Panc1 (cell line): ENCODE results near the gene MUC5AC. TPM values are rescaled to one million over a fixed set of nuclear protein-coding genes. Genes with fewer than 3 reads are reported as not detected.

Experiments
- ATAC-seq: fragments of 200-7000 bp; cut with Tn5 transposase; 2 replicates; pipeline ENCODE4 v1.9.1; 2020; ENCODE audit warnings: mild to moderate bottlenecking, moderate library complexity
- BruUV-seq: library from RNA; stranded (reverse); fragments of 400-500 nt; replicated peaks from 2 replicates; lab custom pipeline; 2021; lab: Mats Ljungman, UMichigan
- CTCF ChIA-PET: fragments of 300-600 bp; sonication (Branson Sonifier 250); formaldehyde crosslinking; loops from one replicate; lab custom pipeline; 2022; ENCODE audit warnings: antibody characterized with exemption; lab: Charles Lee
- POLR2A ChIA-PET: fragments of 300-600 bp; sonication (Branson Sonifier 250); formaldehyde crosslinking; loops from one replicate; lab custom pipeline; 2022; ENCODE audit warnings: antibody characterized with exemption; lab: Charles Lee
- DNase-seq: peaks from one replicate; pipeline ENCODE4 v3.0.0-alpha.2; 2010; ENCODE audit warnings: low read depth, low spot score
- H3K27ac ChIP-seq: 2 replicates; pipeline ENCODE4 v1.5.1; 2011; ENCODE audit warnings: mild to moderate bottlenecking, low read length, inconsistent platforms
- H3K27me3 ChIP-seq: fragments of 200-500 bp; sonication (Bioruptor generic); 2 replicates; pipeline ENCODE4 v1.6.0; 2014; ENCODE audit warnings: low read length, inconsistent platforms; ENCODE audit not compliant: control insufficient read depth, insufficient read depth
- H3K36me3 ChIP-seq: fragments of 200-500 bp; sonication (Bioruptor generic); 2 replicates; pipeline ENCODE4 v1.5.1; 2014; ENCODE audit warnings: inconsistent platforms, mild to moderate bottlenecking, low read length, moderate library complexity; ENCODE audit not compliant: control insufficient read depth, insufficient read depth
- H3K4me1 ChIP-seq: 2 replicates; pipeline ENCODE4 v1.5.1; 2011; ENCODE audit warnings: inconsistent platforms, mild to moderate bottlenecking, low read length, moderate library complexity; ENCODE audit not compliant: control insufficient read depth, insufficient read depth
- H3K4me3 ChIP-seq, 2 experiments: 2 replicates each; pipeline ENCODE4 v1.5.1; 2011 to 2012; ENCODE audit warnings: low read depth in 2 of 2, low read length in 2 of 2, mild to moderate bottlenecking in 2 of 2, inconsistent platforms in 1 of 2, moderate library complexity in 1 of 2
- H3K9me3 ChIP-seq: fragments of 200-500 bp; sonication (Bioruptor generic); 2 replicates; pipeline ENCODE4 v1.5.1; 2014; ENCODE audit warnings: low read depth, mild to moderate bottlenecking, inconsistent platforms, low read length, moderate library complexity; ENCODE audit not compliant: control insufficient read depth, insufficient read depth
- CTCF ChIP-seq: fragments of 450-650 bp; IDR thresholded peaks from 2 replicates; pipeline ENCODE4 v1.5.1; 2017; ENCODE audit warnings: mild to moderate bottlenecking
- POLR2AphosphoS5 ChIP-seq: IDR thresholded peaks from 2 replicates; pipeline ENCODE4 v1.6.1; 2012; ENCODE audit warnings: mild to moderate bottlenecking, low read depth, low read length, moderate library complexity
- SIN3A ChIP-seq: IDR thresholded peaks from 2 replicates; pipeline ENCODE4 v1.6.1; 2012; ENCODE audit warnings: low read depth, mild to moderate bottlenecking, low read length, moderate library complexity, borderline replicate concordance; ENCODE audit not compliant: insufficient read depth
- TCF7L2 ChIP-seq: IDR thresholded peaks from 2 replicates; pipeline ENCODE4 v1.6.1; 2011; ENCODE audit warnings: mild to moderate bottlenecking, low read depth, low read length, inconsistent platforms
- in situ Hi-C: cut with HindIII; loops from 2 replicates; pipeline ENCODE4 v1.10.0; 2016; ENCODE audit warnings: low sequenced_read_pairs, low pct_unique_long_range_greater_than_20kb
- intact Hi-C: fragments of 100-400 bp; cut with micrococcal nuclease; formaldehyde crosslinking; loops from one replicate; pipeline ENCODE4 v1.10.0; 2022; ENCODE audit not compliant: unreplicated experiment
- total RNA-seq: library from RNA; stranded (reverse); gene quantifications from one replicate; pipeline ENCODE4 v1.2.1, GENCODE V29; 2021; ENCODE audit not compliant: unreplicated experiment
- TF ChIP-seq, protein P1 (sequence below), 2 experiments: IDR thresholded peaks; 2 replicates each; pipeline ENCODE4 v1.6.1; 2011 to 2012; ENCODE audit warnings: low read depth in 2 of 2, control low read depth in 1 of 2, low read length in 1 of 2, mild to moderate bottlenecking in 1 of 2, moderate library complexity in 1 of 2; ENCODE audit not compliant: insufficient read depth in 1 of 2

The MUC5AC gene
- total RNA-seq, 1 experiment from 2014 or later: 0.03 TPM

DNA sequence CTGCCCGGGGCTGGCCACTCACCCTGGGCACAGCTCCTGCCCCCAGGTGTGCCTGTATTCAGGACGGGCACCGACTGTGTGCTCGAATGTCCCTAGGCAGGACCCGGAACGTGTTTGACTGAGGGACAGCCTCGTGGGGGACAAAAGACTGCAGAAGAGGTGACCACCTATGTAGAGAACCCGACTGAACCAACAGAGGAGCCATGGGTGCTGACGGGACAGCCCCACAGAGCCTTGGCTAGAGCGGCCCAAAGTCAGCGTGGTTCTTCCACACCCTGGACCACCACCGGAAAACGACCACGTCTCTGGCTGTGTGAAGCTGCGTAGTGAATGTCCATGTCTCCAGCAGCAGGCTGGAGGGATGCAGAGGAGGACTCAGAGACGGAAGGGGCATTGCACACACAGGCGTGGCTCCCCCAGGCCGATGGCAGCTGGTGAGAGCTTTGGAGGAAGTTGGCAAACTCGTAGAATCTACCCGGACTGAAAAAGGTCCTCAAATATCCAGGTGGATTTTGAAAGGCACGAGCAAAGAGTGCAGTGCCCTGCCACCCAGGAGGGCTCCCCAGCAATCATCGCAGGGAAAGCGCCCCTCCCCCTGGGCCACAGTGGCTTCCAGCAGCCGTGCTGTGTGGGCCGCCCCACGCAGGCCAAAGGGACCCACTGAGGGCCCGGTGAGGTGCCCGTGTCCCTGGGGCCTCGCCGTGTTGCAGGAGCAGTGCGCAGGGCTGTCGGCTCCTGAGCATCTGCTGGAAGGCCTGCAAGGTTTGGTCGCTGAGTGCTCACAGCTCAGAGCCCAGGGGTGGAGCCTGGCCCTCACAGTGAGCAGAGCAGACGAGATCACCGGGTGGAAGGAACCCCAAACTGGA, 47.6 kb downstream of the MUC5AC start:
- peaks cover under 1% of the 10 kb centered on the region; the same call in 1 of the 2 replicates for H3K9me3 ChIP-seq
- no peak for ATAC-seq
- ChIA-PET CTCF (interaction anchor here (0.6 kb wide), 1 partner anchor 320 kb away, joined by 6 read pairs; no protein-coding TSS in a partner anchor), POLR2A (interaction anchor here (0.7 kb wide), 1 partner anchor 376 kb away, joined by 7 read pairs; no protein-coding TSS in a partner anchor)
- no TSS peak for BruUV-seq
- intact Hi-C loops (loop anchor here (10.0 kb wide), 1 partner anchor 309 kb away; no protein-coding TSS in a partner anchor), in situ Hi-C loops (no loop called here)
- TF ChIP-seq CTCF (no peak), POLR2AphosphoS5 (no peak)
- H3K4me3 ChIP-seq: no peak overlapping the region
- H3K4me1 ChIP-seq: peaks cover 18% of the 10 kb centered on the region
- no peaks in the 10 kb centered on the region for H3K36me3 ChIP-seq
- H3K27ac ChIP-seq: no peak overlapping the region
- no peaks in the 10 kb centered on the region for H3K27me3 ChIP-seq
- no peak for DNase-seq

- TF ChIP-seq TCF7L2 (no peak), CTCF (no peak), SIN3A (no peak), POLR2AphosphoS5 (no peak)
- TF ChIP-seq, protein P1, sequence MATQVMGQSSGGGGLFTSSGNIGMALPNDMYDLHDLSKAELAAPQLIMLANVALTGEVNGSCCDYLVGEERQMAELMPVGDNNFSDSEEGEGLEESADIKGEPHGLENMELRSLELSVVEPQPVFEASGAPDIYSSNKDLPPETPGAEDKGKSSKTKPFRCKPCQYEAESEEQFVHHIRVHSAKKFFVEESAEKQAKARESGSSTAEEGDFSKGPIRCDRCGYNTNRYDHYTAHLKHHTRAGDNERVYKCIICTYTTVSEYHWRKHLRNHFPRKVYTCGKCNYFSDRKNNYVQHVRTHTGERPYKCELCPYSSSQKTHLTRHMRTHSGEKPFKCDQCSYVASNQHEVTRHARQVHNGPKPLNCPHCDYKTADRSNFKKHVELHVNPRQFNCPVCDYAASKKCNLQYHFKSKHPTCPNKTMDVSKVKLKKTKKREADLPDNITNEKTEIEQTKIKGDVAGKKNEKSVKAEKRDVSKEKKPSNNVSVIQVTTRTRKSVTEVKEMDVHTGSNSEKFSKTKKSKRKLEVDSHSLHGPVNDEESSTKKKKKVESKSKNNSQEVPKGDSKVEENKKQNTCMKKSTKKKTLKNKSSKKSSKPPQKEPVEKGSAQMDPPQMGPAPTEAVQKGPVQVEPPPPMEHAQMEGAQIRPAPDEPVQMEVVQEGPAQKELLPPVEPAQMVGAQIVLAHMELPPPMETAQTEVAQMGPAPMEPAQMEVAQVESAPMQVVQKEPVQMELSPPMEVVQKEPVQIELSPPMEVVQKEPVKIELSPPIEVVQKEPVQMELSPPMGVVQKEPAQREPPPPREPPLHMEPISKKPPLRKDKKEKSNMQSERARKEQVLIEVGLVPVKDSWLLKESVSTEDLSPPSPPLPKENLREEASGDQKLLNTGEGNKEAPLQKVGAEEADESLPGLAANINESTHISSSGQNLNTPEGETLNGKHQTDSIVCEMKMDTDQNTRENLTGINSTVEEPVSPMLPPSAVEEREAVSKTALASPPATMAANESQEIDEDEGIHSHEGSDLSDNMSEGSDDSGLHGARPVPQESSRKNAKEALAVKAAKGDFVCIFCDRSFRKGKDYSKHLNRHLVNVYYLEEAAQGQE (IDR thresholded peaks at IDR 0.05; ENCODE audit: insufficient read depth in 1 of 2, low read depth in 2 of 2, low read length in 1 of 2): no peak
- H3K27me3 ChIP-seq: no peaks in the 10 kb centered on the region
- DNase-seq (no peak), ATAC-seq (no peak)
- no peaks in the 10 kb centered on the region for H3K36me3 ChIP-seq
- in situ Hi-C loops: no loop called here
- BruUV-seq: no TSS peak
- H3K4me1 ChIP-seq: peaks cover 18% of the 10 kb centered on the region
- ChIA-PET CTCF (no interaction called here), POLR2A (no interaction called here)
- peaks cover 7% of the 10 kb centered on the region; the same call in 1 of the 2 replicates for H3K9me3 ChIP-seq
- H3K27ac ChIP-seq: no peak overlapping the region
- intact Hi-C loops: loop anchor here (10.0 kb wide), 1 partner anchor 309 kb away; no protein-coding TSS in a partner anchor
- no peak overlapping the region for H3K4me3 ChIP-seq
Measured at GRCh38 chr11:1205987-1206331, 48.2 kb downstream of the MUC5AC start.
